K562 (cell line): ENCODE measurements around the gene ZNF32. TPM values are rescaled to one million over a fixed set of nuclear protein-coding genes. Genes with fewer than 3 reads are reported as not detected.
A peak's percentile ranks its signal among the peaks of the same experiment; 100 is the strongest.

ENCODE experiments used
- CEBPG ChIP-seq, 3 experiments: fragments of 200-800 bp in 1 of 3; sonication (Bioruptor generic) in 1 of 3; sonication (generic) in 1 of 3; formaldehyde crosslinking in 1 of 3; IDR thresholded peaks in 2 of 3; conservative IDR thresholded peaks in 1 of 3; 2 replicates each; pipeline versions ENCODE4 v1.6.1 to v1.8.0; 2016 to 2022; ENCODE audit warnings: missing compliant biosample characterization in 2 of 3, missing genetic modification characterization in 2 of 3, mild to moderate bottlenecking in 1 of 3, missing genetic modification reagents in 1 of 3
- ELF1 ChIP-seq: fragments of 200-800 bp; sonication (Bioruptor generic); IDR thresholded peaks from 2 replicates; pipeline ENCODE4 v1.6.1; 2016; ENCODE audit warnings: missing genetic modification characterization, missing compliant biosample characterization
- HNRNPUL1 ChIP-seq: fragments of 200-400 bp; formaldehyde crosslinking; IDR thresholded peaks from 2 replicates; pipeline ENCODE4 v1.6.1; 2017; ENCODE audit warnings: low read length
- MTA3 ChIP-seq: fragments of 450-650 bp; formaldehyde crosslinking; IDR thresholded peaks from 2 replicates; pipeline ENCODE4 v1.6.1; 2017; ENCODE audit warnings: mild to moderate bottlenecking, borderline replicate concordance
- NR2C2 ChIP-seq, 2 experiments: fragments of 200-800 bp in 1 of 2; sonication (Bioruptor generic) in 1 of 2; sonication (generic) in 1 of 2; formaldehyde crosslinking in 1 of 2; IDR thresholded peaks; 2 replicates each; pipeline versions ENCODE4 v1.6.1 to v1.8.0; 2016 to 2022; ENCODE audit warnings: mild to moderate bottlenecking in 1 of 2, missing compliant biosample characterization in 1 of 2, missing genetic modification characterization in 1 of 2, missing genetic modification reagents in 1 of 2
- SETDB1 ChIP-seq: IDR thresholded peaks from one replicate; pipeline ENCODE4 v1.6.1; 2012; ENCODE audit warnings: low read length, control low read depth, inconsistent platforms
- ZKSCAN8 ChIP-seq: fragments of 200-800 bp; sonication (Bioruptor generic); IDR thresholded peaks from 2 replicates; pipeline ENCODE4 v1.6.1; 2016; ENCODE audit warnings: missing genetic modification characterization, missing compliant biosample characterization
- ZNF12 ChIP-seq: sonication (generic); formaldehyde crosslinking; IDR thresholded peaks from 2 replicates; pipeline ENCODE4 v1.4.0; 2020; ENCODE audit warnings: mild to moderate bottlenecking, missing genetic modification reagents
- ZNF124 ChIP-seq: sonication (generic); formaldehyde crosslinking; IDR thresholded peaks from 2 replicates; pipeline ENCODE4 v1.8.1; 2022; ENCODE audit warnings: missing genetic modification reagents
- ZNF174 ChIP-seq: fragments of 250-450 bp; sonication (Bioruptor Pico); IDR thresholded peaks from 2 replicates; pipeline ENCODE4 v1.4.0; 2020; ENCODE audit warnings: mild to moderate bottlenecking
- polyA plus RNA-seq, 8 experiments: library from polyadenylated mRNA; depleted of rRNA in 4 of 8; stranded (reverse) in 5 of 8; unstranded in 3 of 8; fragments of >200 nt; fragmentation: Nextera tagmentation in 2 of 8; fragmentation: Illumina TruSeq in 1 of 8; extraction: Ambion mirVana in 2 of 8; extraction: Trizol in 1 of 8; gene quantifications; 2 replicates each; pipeline versions ENCODE4 v1.2.1 to v1.2.3, GENCODE V29; 2011 to 2014; ENCODE audit warnings: inconsistent platforms in 1 of 8, missing spikeins in 1 of 8
- total RNA-seq, 7 experiments: library from RNA; depleted of rRNA in 6 of 7; stranded (reverse); fragments of >200 nt in 6 of 7; fragmentation: Illumina TruSeq in 2 of 7; extraction: Trizol in 2 of 7; gene quantifications; 2 replicates each; pipeline versions ENCODE4 v1.2.1 to v1.2.3, GENCODE V29; 2011 to 2021; ENCODE audit warnings: low replicate concordance in 1 of 7
- TF ChIP-seq, protein P1 (sequence below): fragments of 200-800 bp; sonication (Bioruptor generic); IDR thresholded peaks from 2 replicates; pipeline ENCODE4 v1.6.1; 2017; ENCODE audit warnings: missing genetic modification characterization, missing compliant biosample characterization
- TF ChIP-seq, protein P2 (sequence below): fragments of 250-450 bp; sonication (Bioruptor Pico); IDR thresholded peaks from 2 replicates; pipeline ENCODE4 v1.4.0; 2020
- TF ChIP-seq, protein P3 (sequence below): sonication (generic); formaldehyde crosslinking; IDR thresholded peaks from 2 replicates; pipeline ENCODE4 v1.8.0; 2023; ENCODE audit warnings: mild to moderate bottlenecking, missing genetic modification reagents
- TF ChIP-seq, protein P4 (sequence below): fragments of 450-650 bp; formaldehyde crosslinking; IDR thresholded peaks from 2 replicates; pipeline ENCODE4 v1.4.0; 2022; ENCODE audit warnings: mild to moderate bottlenecking, moderate library complexity

ZNF32 gene
- total and polyA plus RNA-seq, 9 of the 15 experiments (the other 6 are each of a cell fraction or from before 2014, with no cell fraction given): 17.3 to 57.0 (median 26.3) TPM

DNA sequence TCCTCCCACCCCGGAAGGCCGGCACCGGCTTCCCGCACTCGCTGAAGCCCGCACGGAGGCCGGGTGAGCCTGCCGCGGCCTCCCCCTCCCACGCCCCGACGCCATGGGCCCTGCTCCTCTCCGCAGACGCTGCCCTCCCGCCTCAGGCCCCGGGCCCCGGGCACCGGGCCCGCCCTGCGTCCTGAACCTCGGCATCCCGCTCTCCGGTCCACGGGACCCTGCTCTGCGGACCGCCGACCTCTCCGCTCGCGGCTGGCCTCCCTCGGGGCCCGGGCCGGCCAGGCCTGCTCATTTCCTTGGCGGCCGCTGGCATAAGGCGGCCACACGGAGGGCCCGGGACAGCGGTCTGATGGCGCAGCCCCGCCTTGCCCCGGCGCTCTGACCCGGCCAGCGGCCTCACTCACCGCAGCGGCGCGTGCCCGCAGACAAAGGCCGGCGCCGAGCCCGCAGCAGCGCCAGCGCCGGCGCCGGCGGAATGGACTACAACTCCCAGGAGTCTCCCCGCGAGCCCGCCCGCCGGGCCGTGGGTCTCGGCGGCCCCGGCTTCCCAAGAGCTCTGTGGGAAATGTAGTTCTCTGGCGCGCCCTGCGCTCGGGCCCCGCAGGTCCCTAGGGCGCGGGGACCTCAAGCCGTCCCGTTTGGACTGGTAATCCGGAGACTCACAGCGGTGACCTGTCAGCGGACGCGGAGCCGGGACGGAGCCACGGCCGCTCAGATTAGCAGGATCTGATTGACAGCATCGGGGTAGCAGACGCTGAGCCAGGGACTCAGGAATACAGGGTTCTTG is at the start of gene ZNF32 (continued):
- peak; percentile 70; the same call in 1 of the 2 replicates for TF ChIP-seq ZNF12 (CRISPR knock-in tag)
- TF ChIP-seq, protein P1, sequence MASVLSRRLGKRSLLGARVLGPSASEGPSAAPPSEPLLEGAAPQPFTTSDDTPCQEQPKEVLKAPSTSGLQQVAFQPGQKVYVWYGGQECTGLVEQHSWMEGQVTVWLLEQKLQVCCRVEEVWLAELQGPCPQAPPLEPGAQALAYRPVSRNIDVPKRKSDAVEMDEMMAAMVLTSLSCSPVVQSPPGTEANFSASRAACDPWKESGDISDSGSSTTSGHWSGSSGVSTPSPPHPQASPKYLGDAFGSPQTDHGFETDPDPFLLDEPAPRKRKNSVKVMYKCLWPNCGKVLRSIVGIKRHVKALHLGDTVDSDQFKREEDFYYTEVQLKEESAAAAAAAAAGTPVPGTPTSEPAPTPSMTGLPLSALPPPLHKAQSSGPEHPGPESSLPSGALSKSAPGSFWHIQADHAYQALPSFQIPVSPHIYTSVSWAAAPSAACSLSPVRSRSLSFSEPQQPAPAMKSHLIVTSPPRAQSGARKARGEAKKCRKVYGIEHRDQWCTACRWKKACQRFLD (CRISPR knock-in tag): peak; percentile 89
- no peak for TF ChIP-seq HNRNPUL1
- TF ChIP-seq MTA3: peak; percentile 38; the same call in 1 of the 2 replicates
- TF ChIP-seq ZNF174 (CRISPR knock-in tag): no peak
- TF ChIP-seq, protein P2, sequence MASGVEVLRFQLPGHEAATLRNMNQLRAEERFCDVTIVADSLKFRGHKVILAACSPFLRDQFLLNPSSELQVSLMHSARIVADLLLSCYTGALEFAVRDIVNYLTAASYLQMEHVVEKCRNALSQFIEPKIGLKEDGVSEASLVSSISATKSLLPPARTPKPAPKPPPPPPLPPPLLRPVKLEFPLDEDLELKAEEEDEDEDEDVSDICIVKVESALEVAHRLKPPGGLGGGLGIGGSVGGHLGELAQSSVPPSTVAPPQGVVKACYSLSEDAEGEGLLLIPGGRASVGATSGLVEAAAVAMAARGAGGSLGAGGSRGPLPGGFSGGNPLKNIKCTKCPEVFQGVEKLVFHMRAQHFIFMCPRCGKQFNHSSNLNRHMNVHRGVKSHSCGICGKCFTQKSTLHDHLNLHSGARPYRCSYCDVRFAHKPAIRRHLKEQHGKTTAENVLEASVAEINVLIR (CRISPR knock-in tag): 0 out of 2 replicates have a peak, but pooled peaks have one; percentile 15
- peak; percentile 58; the same call in 1 of the 2 replicates for TF ChIP-seq ELF1
- TF ChIP-seq ZKSCAN8 (CRISPR knock-in tag): no peak
- no peak for TF ChIP-seq CEBPG (CRISPR knock-in tag; IDR thresholded peaks at IDR 0.05)
- TF ChIP-seq CEBPG (tag; conservative IDR thresholded peaks at IDR 0.05 in 1 of 2, IDR thresholded peaks at IDR 0.05 in 1 of 2): no peak
- 0 out of 2 replicates have a peak, but pooled peaks have one; percentile 55 for TF ChIP-seq NR2C2 (CRISPR knock-in tag; IDR thresholded peaks at IDR 0.05)
- TF ChIP-seq NR2C2 (tag; IDR thresholded peaks at IDR 0.05): peak; percentile 92
- TF ChIP-seq, protein P3, sequence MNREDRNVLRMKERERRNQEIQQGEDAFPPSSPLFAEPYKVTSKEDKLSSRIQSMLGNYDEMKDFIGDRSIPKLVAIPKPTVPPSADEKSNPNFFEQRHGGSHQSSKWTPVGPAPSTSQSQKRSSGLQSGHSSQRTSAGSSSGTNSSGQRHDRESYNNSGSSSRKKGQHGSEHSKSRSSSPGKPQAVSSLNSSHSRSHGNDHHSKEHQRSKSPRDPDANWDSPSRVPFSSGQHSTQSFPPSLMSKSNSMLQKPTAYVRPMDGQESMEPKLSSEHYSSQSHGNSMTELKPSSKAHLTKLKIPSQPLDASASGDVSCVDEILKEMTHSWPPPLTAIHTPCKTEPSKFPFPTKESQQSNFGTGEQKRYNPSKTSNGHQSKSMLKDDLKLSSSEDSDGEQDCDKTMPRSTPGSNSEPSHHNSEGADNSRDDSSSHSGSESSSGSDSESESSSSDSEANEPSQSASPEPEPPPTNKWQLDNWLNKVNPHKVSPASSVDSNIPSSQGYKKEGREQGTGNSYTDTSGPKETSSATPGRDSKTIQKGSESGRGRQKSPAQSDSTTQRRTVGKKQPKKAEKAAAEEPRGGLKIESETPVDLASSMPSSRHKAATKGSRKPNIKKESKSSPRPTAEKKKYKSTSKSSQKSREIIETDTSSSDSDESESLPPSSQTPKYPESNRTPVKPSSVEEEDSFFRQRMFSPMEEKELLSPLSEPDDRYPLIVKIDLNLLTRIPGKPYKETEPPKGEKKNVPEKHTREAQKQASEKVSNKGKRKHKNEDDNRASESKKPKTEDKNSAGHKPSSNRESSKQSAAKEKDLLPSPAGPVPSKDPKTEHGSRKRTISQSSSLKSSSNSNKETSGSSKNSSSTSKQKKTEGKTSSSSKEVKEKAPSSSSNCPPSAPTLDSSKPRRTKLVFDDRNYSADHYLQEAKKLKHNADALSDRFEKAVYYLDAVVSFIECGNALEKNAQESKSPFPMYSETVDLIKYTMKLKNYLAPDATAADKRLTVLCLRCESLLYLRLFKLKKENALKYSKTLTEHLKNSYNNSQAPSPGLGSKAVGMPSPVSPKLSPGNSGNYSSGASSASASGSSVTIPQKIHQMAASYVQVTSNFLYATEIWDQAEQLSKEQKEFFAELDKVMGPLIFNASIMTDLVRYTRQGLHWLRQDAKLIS: peak; percentile 73; the same call in 1 of the 2 replicates
- TF ChIP-seq ZNF124: no peak
- no peak for TF ChIP-seq SETDB1
- TF ChIP-seq, protein P4, sequence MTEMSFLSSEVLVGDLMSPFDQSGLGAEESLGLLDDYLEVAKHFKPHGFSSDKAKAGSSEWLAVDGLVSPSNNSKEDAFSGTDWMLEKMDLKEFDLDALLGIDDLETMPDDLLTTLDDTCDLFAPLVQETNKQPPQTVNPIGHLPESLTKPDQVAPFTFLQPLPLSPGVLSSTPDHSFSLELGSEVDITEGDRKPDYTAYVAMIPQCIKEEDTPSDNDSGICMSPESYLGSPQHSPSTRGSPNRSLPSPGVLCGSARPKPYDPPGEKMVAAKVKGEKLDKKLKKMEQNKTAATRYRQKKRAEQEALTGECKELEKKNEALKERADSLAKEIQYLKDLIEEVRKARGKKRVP: peak; percentile 13; the same call in 1 of the 2 replicates
